ENCODE data around the gene LRCH3.

The LRCH3 gene

GRCh38 chr3:197802779-197803459, 11.9 kb downstream of the LRCH3 start:
- Histone ChIP-seq H3K4me3 (ENCODE audit: low read depth in 1 of 2, low read length in 2 of 2) (no peak overlapping the region), H3K27me3 (ENCODE audit: control insufficient read depth in 1 of 2, insufficient read depth in 2 of 2, low read length in 2 of 2) (no peaks in the 10 kb centered on the region), H3K9me3 (ENCODE audit: control insufficient read depth in 1 of 2, low read length in 2 of 2) (no peaks in the 10 kb centered on the region), H3K9ac (ENCODE audit: low read depth in 1 of 2, low read length in 2 of 2) (no peak overlapping the region), H3K27ac (ENCODE audit: low read depth, low read length) (no peak overlapping the region), H3K36me3 (ENCODE audit: control insufficient read depth in 1 of 2, insufficient read depth in 2 of 2, low read length in 2 of 2) (no peaks in the 10 kb centered on the region), H3K4me1 (ENCODE audit: control insufficient read depth in 1 of 2, insufficient read depth in 2 of 2, low read length in 2 of 2) (peaks cover 6 to 12% of the 10 kb centered on the region in 2 donors)

GRCh38 chr3:197804511-197804910, 13.5 kb downstream of the LRCH3 start:
- H3K27ac ChIP-seq (ENCODE audit: low read depth, low read length), result no peak overlapping the region
- H3K9me3 ChIP-seq (ENCODE audit: control insufficient read depth in 1 of 2, low read length in 2 of 2), result no peaks in the 10 kb centered on the region
- H3K4me1 ChIP-seq (ENCODE audit: control insufficient read depth in 1 of 2, insufficient read depth in 2 of 2, low read length in 2 of 2), result peaks cover 6 to 12% of the 10 kb centered on the region in 2 donors
- no peaks in the 10 kb centered on the region for H3K27me3 ChIP-seq (ENCODE audit: control insufficient read depth in 1 of 2, insufficient read depth in 2 of 2, low read length in 2 of 2)
- H3K36me3 ChIP-seq (ENCODE audit: control insufficient read depth in 1 of 2, insufficient read depth in 2 of 2, low read length in 2 of 2), result no peaks in the 10 kb centered on the region
- H3K4me3 ChIP-seq (ENCODE audit: low read depth in 1 of 2, low read length in 2 of 2), result no peak overlapping the region
- H3K9ac ChIP-seq (ENCODE audit: low read depth in 1 of 2, low read length in 2 of 2), result no peak overlapping the region

- no peak overlapping the region for H3K4me3 ChIP-seq (ENCODE audit: low read depth in 1 of 2, low read length in 2 of 2)
- H3K27ac ChIP-seq (ENCODE audit: low read depth, low read length), result no peak overlapping the region
- no peaks in the 10 kb centered on the region for H3K9me3 ChIP-seq (ENCODE audit: control insufficient read depth in 1 of 2, low read length in 2 of 2)
- no peaks in the 10 kb centered on the region for H3K36me3 ChIP-seq (ENCODE audit: control insufficient read depth in 1 of 2, insufficient read depth in 2 of 2, low read length in 2 of 2)
- H3K27me3 ChIP-seq (ENCODE audit: control insufficient read depth in 1 of 2, insufficient read depth in 2 of 2, low read length in 2 of 2), result no peaks in the 10 kb centered on the region
- H3K4me1 ChIP-seq (ENCODE audit: control insufficient read depth in 1 of 2, insufficient read depth in 2 of 2, low read length in 2 of 2), result no peaks in the 10 kb centered on the region
- H3K9ac ChIP-seq (ENCODE audit: low read depth in 1 of 2, low read length in 2 of 2), result no peak overlapping the region
Observed at GRCh38 chr3:197807969-197808587, 17.0 kb downstream of the LRCH3 start.

- Histone ChIP-seq H3K9me3 (ENCODE audit: control insufficient read depth in 1 of 2, low read length in 2 of 2) (no peaks in the 10 kb centered on the region), H3K27ac (ENCODE audit: low read depth, low read length) (no peak overlapping the region), H3K27me3 (ENCODE audit: control insufficient read depth in 1 of 2, insufficient read depth in 2 of 2, low read length in 2 of 2) (no peaks in the 10 kb centered on the region), H3K9ac (ENCODE audit: low read depth in 1 of 2, low read length in 2 of 2) (no peak overlapping the region), H3K4me1 (ENCODE audit: control insufficient read depth in 1 of 2, insufficient read depth in 2 of 2, low read length in 2 of 2) (no peaks in the 10 kb centered on the region), H3K36me3 (ENCODE audit: control insufficient read depth in 1 of 2, insufficient read depth in 2 of 2, low read length in 2 of 2) (no peaks in the 10 kb centered on the region), H3K4me3 (ENCODE audit: low read depth in 1 of 2, low read length in 2 of 2) (no peak overlapping the region)
Observed at GRCh38 chr3:197809356-197810020, 18.4 kb downstream of the LRCH3 start.

GRCh38 chr3:197810901-197811300, 19.8 kb downstream of the LRCH3 start:
- no peaks in the 10 kb centered on the region for H3K9me3 ChIP-seq (ENCODE audit: control insufficient read depth in 1 of 2, low read length in 2 of 2)
- H3K9ac ChIP-seq (ENCODE audit: low read depth in 1 of 2, low read length in 2 of 2), result no peak overlapping the region
- H3K27me3 ChIP-seq (ENCODE audit: control insufficient read depth in 1 of 2, insufficient read depth in 2 of 2, low read length in 2 of 2), result no peaks in the 10 kb centered on the region
- H3K4me3 ChIP-seq (ENCODE audit: low read depth in 1 of 2, low read length in 2 of 2), result no peak overlapping the region
- no peak overlapping the region for H3K27ac ChIP-seq (ENCODE audit: low read depth, low read length)
- H3K4me1 ChIP-seq (ENCODE audit: control insufficient read depth in 1 of 2, insufficient read depth in 2 of 2, low read length in 2 of 2), result no peaks in the 10 kb centered on the region
- no peaks in the 10 kb centered on the region for H3K36me3 ChIP-seq (ENCODE audit: control insufficient read depth in 1 of 2, insufficient read depth in 2 of 2, low read length in 2 of 2)

GRCh38 chr3:197811343-197811742, 20.3 kb downstream of the LRCH3 start:
- Histone ChIP-seq H3K36me3 (ENCODE audit: control insufficient read depth in 1 of 2, insufficient read depth in 2 of 2, low read length in 2 of 2) (no peaks in the 10 kb centered on the region), H3K27me3 (ENCODE audit: control insufficient read depth in 1 of 2, insufficient read depth in 2 of 2, low read length in 2 of 2) (no peaks in the 10 kb centered on the region), H3K27ac (ENCODE audit: low read depth, low read length) (no peak overlapping the region), H3K9me3 (ENCODE audit: control insufficient read depth in 1 of 2, low read length in 2 of 2) (no peaks in the 10 kb centered on the region), H3K4me1 (ENCODE audit: control insufficient read depth in 1 of 2, insufficient read depth in 2 of 2, low read length in 2 of 2) (no peaks in the 10 kb centered on the region), H3K9ac (ENCODE audit: low read depth in 1 of 2, low read length in 2 of 2) (no peak overlapping the region), H3K4me3 (ENCODE audit: low read depth in 1 of 2, low read length in 2 of 2) (no peak overlapping the region)

- Histone ChIP-seq H3K4me3 (ENCODE audit: low read depth in 1 of 2, low read length in 2 of 2) (no peak overlapping the region), H3K27ac (ENCODE audit: low read depth, low read length) (no peak overlapping the region), H3K9me3 (ENCODE audit: control insufficient read depth in 1 of 2, low read length in 2 of 2) (no peaks in the 10 kb centered on the region), H3K9ac (ENCODE audit: low read depth in 1 of 2, low read length in 2 of 2) (no peak overlapping the region), H3K4me1 (ENCODE audit: control insufficient read depth in 1 of 2, insufficient read depth in 2 of 2, low read length in 2 of 2) (no peaks in the 10 kb centered on the region), H3K27me3 (ENCODE audit: control insufficient read depth in 1 of 2, insufficient read depth in 2 of 2, low read length in 2 of 2) (no peaks in the 10 kb centered on the region), H3K36me3 (ENCODE audit: control insufficient read depth in 1 of 2, insufficient read depth in 2 of 2, low read length in 2 of 2) (no peaks in the 10 kb centered on the region)
Observed at GRCh38 chr3:197814372-197814771, 23.3 kb downstream of the LRCH3 start.

GRCh38 chr3:197820550-197821335, 29.7 kb downstream of the LRCH3 start:
- Histone ChIP-seq H3K9me3 (ENCODE audit: control insufficient read depth in 1 of 2, low read length in 2 of 2) (no peaks in the 10 kb centered on the region), H3K36me3 (ENCODE audit: control insufficient read depth in 1 of 2, insufficient read depth in 2 of 2, low read length in 2 of 2) (peaks cover 0 to 6% of the 10 kb centered on the region in 2 donors), H3K27ac (ENCODE audit: low read depth, low read length) (no peak overlapping the region), H3K4me1 (ENCODE audit: control insufficient read depth in 1 of 2, insufficient read depth in 2 of 2, low read length in 2 of 2) (peaks cover 4 to 20% of the 10 kb centered on the region in 2 donors), H3K27me3 (ENCODE audit: control insufficient read depth in 1 of 2, insufficient read depth in 2 of 2, low read length in 2 of 2) (no peaks in the 10 kb centered on the region), H3K9ac (ENCODE audit: low read depth in 1 of 2, low read length in 2 of 2) (no peak overlapping the region), H3K4me3 (ENCODE audit: low read depth in 1 of 2, low read length in 2 of 2) (no peak overlapping the region)

- H3K27me3 ChIP-seq (ENCODE audit: control insufficient read depth in 1 of 2, insufficient read depth in 2 of 2, low read length in 2 of 2), result no peaks in the 10 kb centered on the region
- H3K9ac ChIP-seq (ENCODE audit: low read depth in 1 of 2, low read length in 2 of 2), result no peak overlapping the region
- H3K27ac ChIP-seq (ENCODE audit: low read depth, low read length), result no peak overlapping the region
- H3K4me1 ChIP-seq (ENCODE audit: control insufficient read depth in 1 of 2, insufficient read depth in 2 of 2, low read length in 2 of 2), result no peaks in the 10 kb centered on the region
- no peaks in the 10 kb centered on the region for H3K9me3 ChIP-seq (ENCODE audit: control insufficient read depth in 1 of 2, low read length in 2 of 2)
- H3K4me3 ChIP-seq (ENCODE audit: low read depth in 1 of 2, low read length in 2 of 2), result no peak overlapping the region
- H3K36me3 ChIP-seq (ENCODE audit: control insufficient read depth in 1 of 2, insufficient read depth in 2 of 2, low read length in 2 of 2), result peaks cover 10 to 36% of the 10 kb centered on the region in 2 donors
Observed at GRCh38 chr3:197829397-197830045, 38.5 kb downstream of the LRCH3 start.
